ENCODE measurements around the gene CACNA1E. TPM values are rescaled to one million over a fixed set of nuclear protein-coding genes. Genes with fewer than 3 reads are reported as not detected.

CACNA1E gene
- total RNA-seq, 1 donor from 2014 or later = 0.08 TPM

GRCh38 chr1:181807251-181807650, 323.9 kb downstream of the CACNA1E start:
- DNase-seq (ENCODE audit: low read depth) = no peak
- no peak for TF ChIP-seq CTCF (IDR thresholded peaks at IDR 0.05; ENCODE audit: insufficient read depth, low read length, poor library complexity, severe bottlenecking)

GRCh38 chr1:181809991-181810545, 326.8 kb downstream of the CACNA1E start:
- no peaks in the 10 kb centered on the region for H3K36me3 ChIP-seq (ENCODE audit: control insufficient read depth, insufficient read depth, low read length)
- no peak overlapping the region for H3K4me3 ChIP-seq (ENCODE audit: low read depth, low read length)

More at GRCh38 chr1:181807251-181807650, 323.9 kb downstream of the CACNA1E start:
- Histone ChIP-seq H3K27me3 (ENCODE audit: control insufficient read depth, insufficient read depth, low read length) (no peaks in the 10 kb centered on the region), H3K4me3 (ENCODE audit: low read depth, low read length) (no peak overlapping the region), H3K36me3 (ENCODE audit: control insufficient read depth, insufficient read depth, low read length) (no peaks in the 10 kb centered on the region)

GRCh38 chr1:181812208-181812607, 328.9 kb downstream of the CACNA1E start:
- no peak for TF ChIP-seq CTCF (IDR thresholded peaks at IDR 0.05; ENCODE audit: insufficient read depth, low read length, poor library complexity, severe bottlenecking)
- H3K4me3 ChIP-seq (ENCODE audit: low read depth, low read length) = no peak overlapping the region
- H3K36me3 ChIP-seq (ENCODE audit: control insufficient read depth, insufficient read depth, low read length) = no peaks in the 10 kb centered on the region
- H3K27me3 ChIP-seq (ENCODE audit: control insufficient read depth, insufficient read depth, low read length) = no peaks in the 10 kb centered on the region
- DNase-seq (ENCODE audit: low read depth) = no peak

More at GRCh38 chr1:181809991-181810545, 326.8 kb downstream of the CACNA1E start:
- TF ChIP-seq CTCF (IDR thresholded peaks at IDR 0.05; ENCODE audit: insufficient read depth, low read length, poor library complexity, severe bottlenecking) = no peak
- H3K27me3 ChIP-seq (ENCODE audit: control insufficient read depth, insufficient read depth, low read length) = no peaks in the 10 kb centered on the region
- no peak for DNase-seq (ENCODE audit: low read depth)

GRCh38 chr1:181813266-181813665, 329.9 kb downstream of the CACNA1E start:
- no peaks in the 10 kb centered on the region for H3K36me3 ChIP-seq (ENCODE audit: control insufficient read depth, insufficient read depth, low read length)
- H3K4me3 ChIP-seq (ENCODE audit: low read depth, low read length) = no peak overlapping the region
- no peak for DNase-seq (ENCODE audit: low read depth)
- no peak for TF ChIP-seq CTCF (IDR thresholded peaks at IDR 0.05; ENCODE audit: insufficient read depth, low read length, poor library complexity, severe bottlenecking)
- no peaks in the 10 kb centered on the region for H3K27me3 ChIP-seq (ENCODE audit: control insufficient read depth, insufficient read depth, low read length)

GRCh38 chr1:181816608-181817007, 333.3 kb downstream of the CACNA1E start:
- Histone ChIP-seq H3K36me3 (ENCODE audit: control insufficient read depth, insufficient read depth, low read length) (no peaks in the 10 kb centered on the region), H3K4me3 (ENCODE audit: low read depth, low read length) (no peak overlapping the region), H3K27me3 (ENCODE audit: control insufficient read depth, insufficient read depth, low read length) (no peaks in the 10 kb centered on the region)
- no peak for DNase-seq (ENCODE audit: low read depth)
- no peak for TF ChIP-seq CTCF (IDR thresholded peaks at IDR 0.05; ENCODE audit: insufficient read depth, low read length, poor library complexity, severe bottlenecking)

GRCh38 chr1:181817091-181817490, 333.8 kb downstream of the CACNA1E start:
- H3K36me3 ChIP-seq (ENCODE audit: control insufficient read depth, insufficient read depth, low read length) = no peaks in the 10 kb centered on the region
- no peaks in the 10 kb centered on the region for H3K27me3 ChIP-seq (ENCODE audit: control insufficient read depth, insufficient read depth, low read length)
- H3K4me3 ChIP-seq (ENCODE audit: low read depth, low read length) = no peak overlapping the region
- no peak for TF ChIP-seq CTCF (IDR thresholded peaks at IDR 0.05; ENCODE audit: insufficient read depth, low read length, poor library complexity, severe bottlenecking)
- DNase-seq (ENCODE audit: low read depth) = peak; percentile 35
